NCI-H69 (cell line): Measurements from ENCODE around the gene TCF20.

Source experiments
- DNase-seq: peaks from one replicate; lab custom pipeline; 2025; lab: John Stamatoyannopoulos, UW

TCF20 gene

DNA sequence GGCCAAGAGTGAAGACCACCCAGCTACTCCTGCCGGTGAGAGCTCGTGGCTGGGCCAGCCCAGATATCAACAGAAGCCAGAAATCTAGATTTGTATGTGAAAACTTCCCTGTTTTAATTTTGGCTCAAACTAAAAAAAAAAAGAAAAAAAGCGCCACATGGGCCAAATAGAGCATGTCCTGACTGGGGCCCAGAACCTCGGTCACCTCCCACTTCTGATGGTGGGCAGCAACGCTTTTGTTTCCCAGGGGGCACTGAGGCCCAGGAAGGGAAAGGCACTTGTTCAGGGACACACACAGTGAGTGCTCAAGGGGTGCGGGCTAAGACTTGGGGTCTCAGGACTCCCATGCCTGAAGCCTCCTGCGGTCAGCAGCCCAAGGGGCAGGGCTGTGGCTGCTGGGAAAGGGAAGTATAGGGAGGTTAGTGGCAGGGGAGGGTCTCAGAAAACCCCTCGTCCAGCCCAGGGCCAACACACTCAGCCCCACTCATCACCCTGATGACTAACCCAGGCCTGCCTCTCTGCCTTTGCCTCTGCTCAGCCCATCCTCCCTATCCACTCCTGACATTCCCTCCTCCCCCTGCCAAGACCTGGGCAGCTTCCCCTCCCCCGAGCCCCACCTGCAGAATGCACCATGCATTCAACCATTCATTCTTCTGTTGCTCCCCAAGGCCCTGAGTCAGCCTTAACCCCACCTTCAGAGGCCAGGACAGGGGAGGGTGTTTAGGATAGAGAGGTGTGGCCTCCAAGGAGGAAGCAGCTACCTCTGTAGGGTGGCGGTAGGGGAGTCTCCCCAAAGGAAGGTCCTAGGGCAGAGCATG, 30.0 kb upstream of the TCF20 start:
- DNase-seq, result peak; percentile 53

DNA sequence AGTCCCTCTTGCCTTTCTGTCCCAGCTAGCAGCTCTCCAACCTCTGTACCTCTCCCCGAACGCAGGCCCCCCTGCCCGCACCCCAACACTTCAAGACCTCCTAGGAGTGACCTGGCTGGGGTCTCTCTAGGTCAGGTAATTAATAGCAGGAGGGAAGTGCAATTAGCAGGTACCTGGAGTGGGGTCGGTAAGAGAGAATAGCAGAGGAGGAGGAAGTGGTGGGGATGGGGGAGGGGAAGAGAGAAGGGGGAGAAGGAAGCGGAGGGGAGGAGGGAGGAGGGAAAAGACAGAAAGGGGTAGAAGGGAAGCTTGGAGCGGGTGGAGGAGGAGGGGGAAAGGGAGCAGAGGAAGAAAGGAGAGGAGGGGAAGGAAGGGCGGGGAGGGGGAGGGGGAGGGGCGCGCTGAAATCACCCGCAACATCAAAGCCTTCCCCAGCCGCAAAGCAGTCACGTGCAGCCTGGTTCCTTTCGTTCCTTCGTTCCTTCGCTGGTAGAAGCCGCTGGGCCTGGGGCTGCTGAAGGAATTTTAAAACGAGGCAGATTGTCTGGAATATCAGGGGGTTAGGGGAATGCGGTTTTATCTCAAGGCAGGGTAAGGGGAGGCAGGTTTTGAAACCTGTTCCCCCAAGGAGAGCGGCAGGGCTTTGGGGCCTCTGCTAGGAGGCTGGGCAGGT, 29.3 kb upstream of the TCF20 start:
- DNase-seq, result peak; percentile 71

DNA sequence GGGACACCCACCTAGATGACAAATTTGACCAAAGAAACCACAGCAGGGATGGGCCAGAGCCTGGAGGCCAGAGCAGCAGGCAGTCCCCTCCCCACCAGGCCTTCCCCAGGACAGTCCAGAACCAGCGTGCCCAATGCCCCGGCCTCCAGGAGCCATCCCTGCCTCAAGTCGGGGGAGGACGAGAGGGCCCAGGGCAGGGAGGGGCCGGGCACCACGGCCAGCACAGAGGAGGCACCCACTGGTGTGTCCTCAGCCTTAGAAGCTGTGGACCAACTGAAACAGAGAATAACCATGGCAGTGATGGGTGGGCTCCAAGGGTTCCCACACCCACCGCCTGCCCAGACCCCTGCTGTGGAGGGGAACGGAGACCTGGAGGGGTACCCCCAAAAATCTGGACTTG, 28.3 kb upstream of the TCF20 start:
- no peak for DNase-seq

DNA sequence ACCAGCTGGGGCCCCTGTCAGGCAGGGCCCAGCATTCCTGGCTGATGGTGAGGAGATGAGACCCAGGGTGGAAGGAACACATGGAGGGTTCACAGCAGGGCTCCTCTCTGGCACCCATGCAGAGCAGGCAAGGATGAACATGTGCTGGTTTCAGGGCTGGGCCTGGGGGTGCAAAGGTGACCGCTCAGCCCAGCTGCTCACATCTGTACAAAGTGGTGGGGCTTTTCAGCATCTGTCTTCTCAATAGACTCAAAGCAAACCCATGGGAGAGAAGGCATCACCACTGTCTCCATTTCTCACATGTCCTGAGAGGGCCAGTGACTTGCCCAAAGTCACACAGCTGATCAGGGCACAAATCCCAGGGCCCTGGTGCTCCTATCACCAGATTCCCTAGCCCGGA, 27.3 kb upstream of the TCF20 start:
- no peak for DNase-seq

DNA sequence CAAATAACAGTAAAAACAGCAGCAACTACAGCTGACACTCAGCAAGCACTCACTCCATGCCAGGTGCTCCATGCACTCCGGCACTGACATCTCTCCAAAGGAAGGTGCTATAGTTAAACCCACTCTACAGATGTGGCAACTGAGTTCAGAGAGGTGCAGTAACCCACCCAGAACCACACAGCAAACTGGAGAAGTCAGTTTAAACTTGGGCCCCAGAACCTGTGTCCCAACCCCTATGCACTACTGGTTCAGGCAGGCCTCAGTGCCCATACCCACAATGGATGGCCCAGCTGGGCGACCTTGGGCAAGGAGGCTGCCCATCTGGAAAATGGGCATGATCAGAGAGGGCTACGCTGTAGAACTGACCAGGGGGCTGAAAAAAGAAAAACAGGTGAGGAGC, 26.4 kb upstream of the TCF20 start:
- no peak for DNase-seq

GRCh38 chr22:42296381-42296853, 26.0 kb upstream of the TCF20 start:
- DNase-seq, result peak; percentile 99

GRCh38 chr22:42294034-42294985, 23.9 kb upstream of the TCF20 start:
- DNase-seq, result peak; percentile 97

GRCh38 chr22:42292732-42293520, 22.5 kb upstream of the TCF20 start:
- DNase-seq, result peak; percentile 77

GRCh38 chr22:42291287-42291686, 20.8 kb upstream of the TCF20 start:
- DNase-seq, result no peak

DNA sequence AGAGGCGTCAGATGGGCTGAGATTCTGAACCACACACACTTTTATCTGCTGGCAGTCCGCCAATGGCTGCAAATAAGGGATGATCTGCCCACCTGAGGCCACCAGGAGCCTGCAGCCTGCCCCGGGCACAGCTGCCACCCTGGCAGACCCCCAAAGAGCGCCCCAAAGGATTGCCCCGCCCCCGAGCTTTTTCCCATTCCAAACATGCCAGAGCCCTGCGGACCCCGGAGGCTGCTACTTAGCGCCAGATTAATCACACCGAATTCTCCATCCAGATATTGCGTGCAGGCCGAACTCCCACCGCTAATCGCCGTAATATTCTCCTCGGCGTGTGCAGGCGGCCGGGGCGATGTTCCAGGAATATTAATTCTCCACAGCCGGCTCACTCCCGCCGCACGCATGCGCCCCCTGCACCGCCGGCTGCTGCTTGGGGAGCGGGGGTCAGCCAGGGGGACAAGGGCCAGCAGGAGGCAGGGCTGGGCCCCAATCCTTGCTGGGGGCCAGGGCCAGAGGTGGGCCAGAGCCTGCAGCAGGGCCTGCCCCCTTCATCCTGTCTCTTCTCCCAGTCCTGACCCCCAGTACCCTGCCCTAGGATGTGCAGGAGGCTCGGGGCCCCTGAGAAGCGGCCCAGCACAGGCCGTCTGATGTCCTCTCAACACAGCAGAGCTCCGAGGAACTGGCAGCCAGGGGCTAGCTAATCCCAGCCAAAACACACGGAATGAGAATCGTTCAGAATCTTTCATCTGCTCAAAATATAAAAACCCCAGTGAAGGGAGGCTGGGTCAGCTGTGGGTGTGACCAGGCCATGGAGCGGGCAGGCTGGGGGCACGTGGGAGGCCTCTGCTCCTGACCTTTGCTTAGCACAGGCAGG, 19.5 kb upstream of the TCF20 start:
- DNase-seq, result peak; percentile 68

- no peak for DNase-seq
Observed at GRCh38 chr22:42288791-42289190, 18.3 kb upstream of the TCF20 start.

GRCh38 chr22:42287174-42287890, 16.9 kb upstream of the TCF20 start:
- DNase-seq, result no peak

- no peak for DNase-seq
Observed at GRCh38 chr22:42286205-42286604, 15.8 kb upstream of the TCF20 start.

- no peak for DNase-seq
Observed at GRCh38 chr22:42285604-42286003, 15.2 kb upstream of the TCF20 start.

DNA sequence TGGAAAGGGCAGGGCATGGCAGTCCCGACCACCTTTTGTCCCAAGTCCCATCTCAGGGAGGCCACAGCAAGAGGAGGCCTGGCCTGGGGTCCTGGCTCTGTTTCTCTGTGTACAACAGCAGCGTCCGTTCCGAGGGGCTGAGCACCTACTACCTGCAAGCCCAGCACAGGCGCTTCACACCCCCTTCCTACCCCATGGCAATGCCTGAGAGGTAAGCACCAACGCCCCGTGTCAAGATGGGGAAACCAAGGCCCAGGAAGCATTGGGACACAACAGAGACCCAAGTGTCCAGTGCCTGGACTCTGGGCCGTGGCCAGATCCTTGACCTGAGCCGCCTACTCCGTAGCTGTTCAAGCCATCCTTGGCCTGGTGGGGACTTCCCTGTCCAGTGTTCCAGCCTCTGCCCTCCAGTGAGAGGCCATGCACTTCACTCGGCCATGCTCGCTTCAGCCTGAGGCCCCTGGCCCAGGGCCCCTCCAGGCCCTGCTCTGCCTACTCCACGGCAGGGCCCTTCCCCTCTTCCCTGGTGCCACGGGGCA, 14.3 kb upstream of the TCF20 start:
- DNase-seq, result no peak

DNA sequence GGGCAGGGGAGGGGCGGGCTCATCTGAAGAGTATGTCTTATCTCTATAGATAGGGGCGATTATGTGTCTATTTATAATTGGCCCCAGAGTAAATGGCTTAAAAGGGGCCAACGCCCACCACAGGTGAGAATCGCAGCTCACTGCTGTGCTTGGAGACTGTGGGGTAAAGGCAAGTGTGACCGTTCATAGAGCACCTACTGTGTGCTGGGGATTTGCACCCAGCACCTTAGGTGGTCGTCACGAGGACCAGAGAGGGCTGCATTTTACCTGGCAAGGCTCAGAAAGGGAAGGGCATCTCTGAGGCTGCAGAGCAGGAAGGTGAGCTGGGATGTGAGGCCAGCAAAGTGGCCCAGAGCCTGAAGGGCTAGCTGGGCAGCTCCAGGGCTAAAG, 13.7 kb upstream of the TCF20 start:
- DNase-seq, result no peak

DNA sequence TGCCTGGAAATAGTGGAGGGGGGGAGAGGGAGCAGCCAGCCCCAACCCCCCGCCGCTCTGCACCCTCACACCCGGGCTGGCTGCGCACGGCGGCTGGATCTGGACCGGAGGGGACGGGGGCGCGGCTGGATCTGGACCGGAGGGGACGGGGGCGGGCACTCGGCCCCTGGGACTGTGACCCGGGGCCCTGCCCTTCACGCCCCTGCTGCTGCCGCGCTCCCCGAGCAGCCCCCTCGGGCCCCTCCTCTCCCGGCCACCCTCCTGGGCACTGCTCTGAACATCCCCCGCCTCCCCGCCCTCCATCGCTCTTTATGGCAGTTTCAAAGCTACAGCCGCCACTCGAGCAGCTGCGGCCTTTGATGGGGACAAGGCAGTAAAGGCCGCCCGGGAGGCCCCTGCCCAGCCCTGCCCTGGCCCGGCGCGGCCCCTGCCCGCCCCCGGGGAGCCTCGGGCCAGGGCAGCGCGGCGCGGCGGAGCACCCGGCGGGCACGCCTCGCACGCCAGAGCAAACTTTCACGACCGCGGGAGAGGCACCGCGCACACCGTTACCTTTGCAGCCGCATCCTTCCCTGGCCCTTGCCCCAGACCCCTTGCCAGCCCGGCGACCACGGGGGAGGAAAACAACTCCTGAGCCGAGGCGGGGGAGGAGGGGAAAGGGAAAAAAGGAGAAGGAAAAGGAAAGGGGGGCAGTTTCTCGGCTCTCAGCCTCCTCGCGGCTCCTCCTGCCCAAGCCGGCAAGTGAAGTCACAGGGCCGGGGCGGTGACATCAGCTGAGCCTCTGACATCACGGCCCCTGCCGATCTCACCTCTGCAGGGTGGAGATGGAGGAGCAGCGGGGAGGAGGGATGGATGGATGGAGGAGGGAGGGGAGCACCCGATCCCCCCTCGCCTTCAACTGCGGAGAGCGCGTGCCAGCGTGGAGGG, 13.1 kb upstream of the TCF20 start:
- DNase-seq, result peak; percentile 39

- DNase-seq, result no peak
Observed at GRCh38 chr22:42282943-42283277, 12.5 kb upstream of the TCF20 start.
